Renal pelvis (tissue), 4 donors: ENCODE measurements around the gene C5orf15. TPM values are rescaled to one million over a fixed set of nuclear protein-coding genes. Genes with fewer than 3 reads are reported as not detected.
"Not testable (repeated sequence)": the region's sequence is repeated elsewhere in the genome, so short reads cannot be mapped to it uniquely, and the experiment has no call there.

ENCODE experiments used
- DNase-seq: peaks from one replicate; pipeline ENCODE4 v3.0.0-alpha.2; 2013
- polyA plus RNA-seq, 3 donors: library from polyadenylated mRNA; unstranded; fragments of 120-200 nt; gene quantifications; one replicate each; pipeline ENCODE4 v1.2.1, GENCODE V29; 2013; ENCODE audit not compliant: insufficient read length in 3 of 3

C5orf15 gene
- polyA plus RNA-seq, 3 donors, result 131 to 142 (median 132) TPM

DNA sequence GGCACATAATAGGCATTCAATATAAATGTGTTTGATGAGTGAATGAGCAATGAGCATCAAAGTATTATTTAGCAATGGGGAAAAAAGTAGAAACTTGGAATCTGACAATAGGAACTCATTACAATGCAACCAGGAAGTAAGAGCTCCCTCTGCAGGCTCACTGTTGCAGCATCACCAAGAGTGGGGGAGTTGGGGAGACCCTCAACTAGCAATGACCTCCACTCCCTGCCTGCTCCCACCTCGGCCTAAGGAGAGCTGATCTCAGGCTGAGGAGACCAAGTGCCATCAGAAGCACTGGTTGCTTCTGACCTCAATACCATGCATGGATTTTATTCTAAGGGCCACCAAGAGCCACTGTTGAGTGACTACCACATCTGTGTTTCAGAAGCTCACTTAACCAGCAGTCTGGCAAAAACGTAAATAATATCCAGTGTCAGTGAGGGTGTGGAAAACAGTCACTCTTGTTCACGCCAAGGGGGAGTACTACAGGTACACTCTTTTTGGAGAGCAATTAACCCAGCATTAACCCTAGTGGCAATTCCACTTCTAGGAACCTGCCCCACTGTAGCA is 28.3 kb upstream of the C5orf15 start:
- no peak for DNase-seq

- no peak for DNase-seq
Measured at GRCh38 chr5:133995883-133996563, 27.6 kb upstream of the C5orf15 start.

- no peak for DNase-seq
Measured at GRCh38 chr5:133995341-133995740, 26.9 kb upstream of the C5orf15 start.

GRCh38 chr5:133994990-133995333 is 26.5 kb upstream of the C5orf15 start:
- DNase-seq, result no peak

GRCh38 chr5:133994297-133994989 is 26.0 kb upstream of the C5orf15 start:
- DNase-seq, result no peak

GRCh38 chr5:133993185-133993936 is 24.9 kb upstream of the C5orf15 start:
- DNase-seq, result no peak

DNA sequence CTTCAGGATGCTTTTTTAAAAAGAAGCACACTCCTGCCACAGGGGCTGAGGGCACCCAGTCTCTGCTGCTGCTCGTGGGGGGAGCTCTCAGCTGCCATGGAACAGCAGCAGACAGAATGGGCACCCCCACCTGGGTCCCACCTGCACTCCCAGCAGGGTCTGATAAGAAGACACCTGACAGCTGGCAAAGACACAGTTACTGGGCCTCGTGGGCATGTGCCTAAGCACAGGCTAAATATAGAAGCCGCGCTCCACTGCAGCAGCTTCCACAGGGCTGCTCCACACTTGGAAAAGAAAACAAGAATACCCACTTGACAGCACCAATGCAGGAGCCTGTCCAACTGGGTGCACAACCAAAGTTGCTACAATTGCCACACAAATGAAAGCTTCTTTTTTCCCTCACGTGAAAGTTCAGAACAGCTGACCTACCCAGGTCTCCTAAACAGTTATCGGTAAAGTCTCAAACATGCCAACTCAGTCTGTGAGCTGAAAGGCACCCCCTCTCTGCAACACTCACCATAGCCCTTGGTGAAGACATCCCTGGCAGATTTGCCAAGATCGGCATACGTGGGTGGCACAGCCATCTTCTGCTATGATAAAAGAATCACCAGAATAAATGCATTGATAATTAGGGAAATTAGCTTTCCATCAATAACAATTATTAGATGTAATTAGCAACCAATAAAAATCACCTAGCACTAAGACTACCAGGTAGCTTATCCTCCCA is 24.2 kb upstream of the C5orf15 start:
- no peak for DNase-seq

DNA sequence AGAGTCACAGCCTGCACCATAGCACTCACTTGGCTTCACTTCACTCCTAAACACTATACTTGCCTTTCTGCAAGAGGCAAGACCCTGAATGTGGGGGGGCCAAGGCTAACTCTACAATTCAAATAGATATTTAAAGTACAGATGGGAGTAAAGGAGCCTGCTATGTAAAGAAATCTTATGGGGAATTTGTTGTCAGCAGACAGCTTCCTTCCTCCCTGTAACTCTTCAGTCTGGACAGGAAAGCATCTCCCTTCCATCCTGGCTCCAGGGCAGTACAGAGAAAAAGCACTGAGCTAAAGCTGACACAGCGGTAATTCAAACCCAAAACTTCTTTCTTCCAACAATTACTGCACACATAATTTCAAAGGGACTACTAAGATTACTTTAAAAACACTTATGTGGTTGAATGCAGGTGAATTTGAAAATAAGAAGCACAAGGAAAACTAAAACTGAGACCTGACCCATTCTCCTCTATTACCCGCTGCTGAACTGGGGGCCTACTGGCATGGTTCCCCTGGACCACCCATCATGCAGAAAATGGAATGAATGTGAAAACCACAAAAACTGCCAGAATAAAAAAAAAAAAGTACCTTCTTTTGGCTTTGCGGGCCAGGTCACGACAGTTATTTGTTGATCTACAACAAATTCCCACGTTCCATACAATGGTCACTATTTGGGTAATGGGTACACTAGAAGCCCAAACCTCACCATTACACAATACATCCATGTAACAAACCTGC is 22.9 kb upstream of the C5orf15 start:
- no peak for DNase-seq

DNA sequence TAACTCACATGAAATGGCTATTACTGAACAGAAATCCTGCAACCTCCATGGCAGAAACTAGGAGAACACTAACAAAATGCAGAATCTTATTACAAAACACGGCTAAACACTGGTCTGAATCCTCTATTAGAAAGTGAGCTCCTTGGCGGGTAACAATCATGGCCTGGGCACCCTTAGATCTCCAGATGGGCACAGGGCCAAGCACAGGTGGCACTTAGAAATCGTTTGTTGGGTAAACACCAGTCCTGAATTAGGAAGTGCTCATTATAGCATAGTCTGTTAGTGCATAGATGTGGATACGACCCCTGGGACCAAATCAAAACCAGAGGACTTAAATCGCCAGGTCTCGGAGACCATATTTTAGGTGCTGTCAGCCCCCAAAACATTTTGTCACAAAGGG is 22.0 kb upstream of the C5orf15 start:
- no peak for DNase-seq

DNA sequence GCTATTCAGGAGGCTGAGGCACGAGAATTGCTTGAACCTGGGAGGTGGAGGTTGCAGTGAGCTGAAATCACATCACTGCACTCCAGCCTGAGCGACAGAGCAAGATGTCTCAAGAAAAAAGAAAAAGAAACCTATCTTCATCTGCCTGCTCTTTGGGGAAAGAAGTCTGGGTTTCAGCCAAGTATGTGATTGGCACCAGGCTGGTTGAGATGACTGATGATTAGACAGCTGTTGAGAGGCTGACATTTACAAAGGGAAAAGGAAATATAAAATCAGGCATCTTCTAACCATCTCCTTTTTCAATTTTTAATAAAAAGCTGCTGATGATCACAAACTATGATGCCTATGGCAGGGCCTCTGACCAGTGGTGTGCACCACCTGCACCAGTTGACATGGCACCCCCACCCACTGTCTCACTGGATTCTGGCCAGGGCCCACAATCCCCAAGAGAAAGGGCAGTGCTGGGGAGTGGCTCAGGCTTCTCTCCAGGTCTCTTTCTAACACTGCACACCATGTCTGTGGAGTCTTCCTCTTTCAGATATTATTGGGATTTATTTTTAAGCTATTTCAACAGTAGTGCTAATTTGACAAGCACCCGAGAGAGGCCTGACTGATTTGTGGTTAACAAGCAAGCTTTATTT is 17.2 kb upstream of the C5orf15 start:
- DNase-seq, result no peak

GRCh38 chr5:133983674-133984073 is 15.2 kb upstream of the C5orf15 start:
- DNase-seq, result no peak

DNA sequence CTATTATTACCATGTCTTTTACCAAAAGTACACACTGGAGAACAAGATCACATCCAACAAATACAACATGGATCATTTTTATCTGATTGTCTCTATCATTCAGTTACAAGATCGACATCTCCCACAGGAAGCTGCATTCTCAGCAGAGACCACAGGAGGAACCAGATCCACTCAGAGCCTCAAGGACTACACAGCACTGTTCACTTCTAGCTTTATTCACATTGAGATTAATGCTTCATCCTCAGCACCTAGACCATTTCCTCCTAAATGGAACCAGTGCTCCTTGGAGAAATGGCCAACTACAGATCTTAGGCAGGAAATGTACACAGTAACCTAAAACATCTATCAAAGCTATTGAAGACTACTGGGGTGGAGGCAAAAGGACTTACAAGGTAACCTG is 13.3 kb upstream of the C5orf15 start:
- DNase-seq, result no peak

DNA sequence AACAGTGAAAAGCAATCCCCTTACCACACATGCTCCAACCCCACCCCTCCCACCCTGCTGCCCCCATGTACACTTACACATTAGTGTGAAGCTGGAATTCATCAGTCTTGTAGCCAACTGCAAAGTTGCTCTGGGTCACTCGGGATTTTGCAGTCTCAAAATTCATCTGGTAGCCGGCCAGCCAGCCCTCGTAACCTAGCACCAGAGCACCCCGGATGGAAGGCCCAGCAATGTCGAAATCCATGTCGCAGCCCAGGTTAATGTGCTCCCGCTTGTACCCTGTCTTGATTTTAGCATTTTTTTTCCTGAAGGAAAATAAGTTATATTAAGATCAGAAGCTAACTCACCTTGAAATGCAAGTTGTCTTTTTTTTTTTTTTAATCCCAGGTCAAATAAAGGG is 12.2 kb upstream of the C5orf15 start:
- DNase-seq, result no peak

DNA sequence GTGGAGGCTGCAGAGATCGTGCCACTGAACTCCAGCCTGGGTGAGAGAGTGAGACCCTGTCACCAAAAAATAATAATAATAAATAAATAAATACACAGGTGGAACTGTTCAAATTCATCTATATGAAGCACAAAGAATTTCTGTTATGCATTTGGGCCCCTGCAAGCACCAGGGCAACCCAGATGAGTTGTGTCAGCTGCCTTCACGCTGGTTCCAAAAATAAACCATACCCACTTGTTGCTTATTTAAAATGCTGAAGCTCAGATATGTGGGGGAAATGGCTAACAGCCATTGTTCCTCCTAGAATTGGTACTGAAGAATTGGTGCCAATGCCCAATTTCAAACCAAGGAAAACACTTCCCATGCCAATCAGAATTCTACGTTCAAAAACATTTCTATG is 10.5 kb upstream of the C5orf15 start:
- DNase-seq, result no peak

DNA sequence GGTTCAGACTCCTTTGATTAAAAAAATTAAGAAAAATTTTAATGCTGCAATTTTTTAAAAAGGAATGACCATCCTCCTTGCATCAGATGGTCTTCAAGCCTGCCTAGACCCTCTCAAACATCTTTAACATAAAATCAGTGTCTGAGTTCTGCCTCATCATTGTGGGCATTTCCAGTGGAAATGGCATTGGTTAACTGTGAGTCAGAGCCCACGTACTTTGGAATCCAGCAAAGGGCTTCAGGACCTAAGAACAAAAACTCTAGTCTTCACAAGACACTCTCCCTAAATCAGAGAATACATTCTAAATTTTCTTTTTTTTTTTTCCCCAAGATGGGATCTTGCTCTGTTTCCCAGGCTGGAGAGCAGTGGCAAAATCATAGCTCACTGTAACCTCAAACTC is 9.4 kb upstream of the C5orf15 start:
- DNase-seq, result no peak

- DNase-seq, result no peak
Measured at GRCh38 chr5:133977161-133977787, 8.8 kb upstream of the C5orf15 start.

GRCh38 chr5:133975546-133975945 is 7.1 kb upstream of the C5orf15 start:
- not testable (repeated sequence) for DNase-seq

GRCh38 chr5:133974142-133974541 is 5.7 kb upstream of the C5orf15 start:
- DNase-seq, result no peak

- no peak for DNase-seq
Measured at GRCh38 chr5:133970325-133970909, 2.0 kb upstream of the C5orf15 start.
